Panc1 (cell line): ENCODE data around the gene MNX1.

ENCODE experiments used
- SIN3A ChIP-seq: IDR thresholded peaks from 2 replicates; pipeline ENCODE4 v1.6.1; 2012; ENCODE audit warnings: low read depth, mild to moderate bottlenecking, low read length, moderate library complexity, borderline replicate concordance; ENCODE audit not compliant: insufficient read depth
- TF ChIP-seq, protein P1 (sequence below): fragments of 450-650 bp; IDR thresholded peaks from 2 replicates; pipeline ENCODE4 v1.5.1; 2017; ENCODE audit warnings: mild to moderate bottlenecking

DNA sequence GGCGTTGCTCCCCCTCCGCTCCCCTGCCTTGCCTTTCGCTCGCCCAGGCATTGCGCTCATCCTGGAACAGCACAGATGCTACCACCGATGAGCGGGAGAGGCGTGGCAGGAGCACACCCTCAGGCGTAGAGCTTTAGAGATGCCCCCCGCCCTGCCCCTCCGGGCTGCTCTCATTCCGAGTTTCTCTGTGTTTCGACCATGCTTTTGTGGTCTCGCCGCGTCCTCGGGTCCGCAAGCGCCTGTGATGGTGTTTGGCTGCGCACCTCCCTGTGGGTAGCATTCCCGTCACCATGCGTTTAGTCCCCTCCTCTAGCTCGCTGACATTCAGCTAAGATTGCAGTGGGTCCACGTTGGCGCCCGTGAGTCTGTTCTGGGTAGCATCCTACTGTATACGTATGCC is 42.3 kb downstream of the MNX1 start:
- TF ChIP-seq, protein P1, sequence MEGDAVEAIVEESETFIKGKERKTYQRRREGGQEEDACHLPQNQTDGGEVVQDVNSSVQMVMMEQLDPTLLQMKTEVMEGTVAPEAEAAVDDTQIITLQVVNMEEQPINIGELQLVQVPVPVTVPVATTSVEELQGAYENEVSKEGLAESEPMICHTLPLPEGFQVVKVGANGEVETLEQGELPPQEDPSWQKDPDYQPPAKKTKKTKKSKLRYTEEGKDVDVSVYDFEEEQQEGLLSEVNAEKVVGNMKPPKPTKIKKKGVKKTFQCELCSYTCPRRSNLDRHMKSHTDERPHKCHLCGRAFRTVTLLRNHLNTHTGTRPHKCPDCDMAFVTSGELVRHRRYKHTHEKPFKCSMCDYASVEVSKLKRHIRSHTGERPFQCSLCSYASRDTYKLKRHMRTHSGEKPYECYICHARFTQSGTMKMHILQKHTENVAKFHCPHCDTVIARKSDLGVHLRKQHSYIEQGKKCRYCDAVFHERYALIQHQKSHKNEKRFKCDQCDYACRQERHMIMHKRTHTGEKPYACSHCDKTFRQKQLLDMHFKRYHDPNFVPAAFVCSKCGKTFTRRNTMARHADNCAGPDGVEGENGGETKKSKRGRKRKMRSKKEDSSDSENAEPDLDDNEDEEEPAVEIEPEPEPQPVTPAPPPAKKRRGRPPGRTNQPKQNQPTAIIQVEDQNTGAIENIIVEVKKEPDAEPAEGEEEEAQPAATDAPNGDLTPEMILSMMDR = no peak
- TF ChIP-seq SIN3A = no peak
